Spleen (tissue), 11 donors: Measurements from ENCODE around the gene SNRNP70. TPM values are rescaled to one million over a fixed set of nuclear protein-coding genes. Genes with fewer than 3 reads are reported as not detected.

ENCODE experiments used
- DNase-seq: peaks from one replicate; pipeline ENCODE4 v3.0.0-alpha.2; 2020
- H3K27ac ChIP-seq, 8 donors: fragments of 200-600 bp; sonication (generic) in 7 of 8; 1 replicate in 4 of 8; 2 replicates in 4 of 8; pipeline versions ENCODE4 v1.5.0 to v1.8.0; 2016 to 2021; ENCODE audit warnings: inconsistent platforms in 4 of 8, mild to moderate bottlenecking in 4 of 8, moderate library complexity in 1 of 8
- H3K27me3 ChIP-seq, 7 donors: fragments of 200-600 bp; sonication (generic) in 6 of 7; replicated peaks in 1 of 7; 1 replicate in 4 of 7; 2 replicates in 3 of 7; pipeline versions ENCODE4 v1.5.0 to v1.8.0; 2016 to 2021; ENCODE audit warnings: inconsistent platforms in 3 of 7, mild to moderate bottlenecking in 1 of 7
- H3K36me3 ChIP-seq, 6 donors: fragments of 200-600 bp; sonication (generic) in 5 of 6; 1 replicate in 4 of 6; 2 replicates in 2 of 6; pipeline versions ENCODE4 v1.5.0 to v1.8.0; 2016 to 2021; ENCODE audit warnings: inconsistent platforms in 2 of 6
- H3K4me1 ChIP-seq, 6 donors: fragments of 200-600 bp; sonication (generic) in 5 of 6; 1 replicate in 3 of 6; 2 replicates in 3 of 6; pipeline versions ENCODE4 v1.5.0 to v1.8.0; 2016 to 2021; ENCODE audit warnings: inconsistent platforms in 3 of 6
- H3K4me3 ChIP-seq, 8 donors: fragments of 200-600 bp; sonication (generic) in 7 of 8; 1 replicate in 4 of 8; 2 replicates in 4 of 8; pipeline versions ENCODE4 v1.5.0 to v1.8.0; 2016 to 2021; ENCODE audit warnings: inconsistent platforms in 4 of 8, mild to moderate bottlenecking in 4 of 8, moderate library complexity in 2 of 8
- H3K9me3 ChIP-seq, 8 donors: fragments of 200-600 bp; sonication (generic) in 7 of 8; 1 replicate in 4 of 8; 2 replicates in 4 of 8; pipeline versions ENCODE4 v1.5.0 to v1.8.0; 2016 to 2021; ENCODE audit warnings: inconsistent platforms in 4 of 8
- CTCF ChIP-seq, 11 experiments: fragments of 200-600 bp in 7 of 11; fragments of 450-650 bp in 4 of 11; sonication (generic) in 4 of 11; IDR thresholded peaks in 8 of 11; conservative IDR thresholded peaks in 3 of 11; 1 replicate in 7 of 11; 2 replicates in 4 of 11; pipeline versions ENCODE4 v1.4.0 to v1.8.0; 2016 to 2021; ENCODE audit warnings: antibody characterized with exemption in 11 of 11, inconsistent platforms in 4 of 11, mild to moderate bottlenecking in 1 of 11
- POLR2A ChIP-seq, 3 donors: fragments of 450-650 bp; IDR thresholded peaks; one replicate each; pipeline ENCODE4 v1.5.1; 2017; ENCODE audit warnings: antibody characterized with exemption in 3 of 3, mild to moderate bottlenecking in 1 of 3
- POLR2AphosphoS5 ChIP-seq, 3 donors: sonication (generic); formaldehyde crosslinking; IDR thresholded peaks; one replicate each; pipeline ENCODE4 v1.5.1; 2017; ENCODE audit warnings: antibody characterized with exemption in 3 of 3
- WGBS, 5 donors: extraction: QIAGEN DNeasy Blood & Tissue Kit in 3 of 5; methylation state at CpG; one replicate each; pipeline versions ENCODE4 v1.1.5 to v1.1.7; 2013 to 2018; 5-methylcytosine and 5-hydroxymethylcytosine counted together
- intact Hi-C: fragments of 100-400 bp; cut with DNase I; formaldehyde crosslinking; loops from one replicate; pipeline ENCODE4 v1.15.0; 2023; ENCODE audit warnings: low total_unique reads
- polyA plus RNA-seq, 3 donors: library from polyadenylated mRNA; stranded (reverse); fragments of 200-250 nt; gene quantifications; one replicate each; pipeline ENCODE4 v1.2.1, GENCODE V29; 2013
- total RNA-seq, 7 donors: library from RNA; depleted of rRNA in 3 of 7; stranded (reverse); fragments of >200 nt in 3 of 7; fragmentation: NEBNext Ultra II Directional in 4 of 7; extraction: Animal tissue kit (Norgen Biotek cat#: 25700) in 4 of 7; gene quantifications; one replicate each; pipeline versions ENCODE4 v1.1.0 to v1.2.1, GENCODE V29; 2016 to 2021
- donor health status: healthy with polysubstance abuse.
- donor health status: DM: no; HTN: no; CAD: no; lungs with moderate emphysema.
- donor health status: DM: no; HTN: no; CAD: no.
- donor health status: Bipolar disorder and iron deficiency.
- donor health status: healthy.
- donor health status: DM: no; HTN: no; CAD: no.
- donor health status: DM: yes; HTN: yes; CAD: no.

Gene SNRNP70
- total and polyA plus RNA-seq, 10 donors = 198 to 559 (median 272) TPM

- peak overlapping the region in 6 of 8 donors; percentile 15 to 62 (median 60) for H3K27ac ChIP-seq
- no peaks in the 10 kb centered on the region for H3K36me3 ChIP-seq
- no peak for DNase-seq
- TF ChIP-seq POLR2AphosphoS5 (IDR thresholded peaks at IDR 0.05) = peak; percentile 26 to 72 (median 64)
- no peak for TF ChIP-seq POLR2A (IDR thresholded peaks at IDR 0.05)
- H3K9me3 ChIP-seq = no peaks in the 10 kb centered on the region
- WGBS, 5 donors = 75 to 94% (median 79%) methylated on average over 6 to 10 of the region's 10 CpGs
- intact Hi-C loops = no loop called here
- peaks cover 0 to 29% (median 14%) of the 10 kb centered on the region in 6 donors for H3K4me1 ChIP-seq
- H3K4me3 ChIP-seq = no peak overlapping the region
- peaks cover 0 to 45% (median 20%) of the 10 kb centered on the region in 7 donors for H3K27me3 ChIP-seq
Observed at GRCh38 chr19:49136771-49137171, 51.5 kb downstream of the SNRNP70 start.

GRCh38 chr19:49140951-49141350, 55.7 kb downstream of the SNRNP70 start:
- Histone ChIP-seq H3K4me3 (no peak overlapping the region), H3K9me3 (no peaks in the 10 kb centered on the region), H3K36me3 (no peaks in the 10 kb centered on the region), H3K27me3 (peaks cover 0 to 52% (median 14%) of the 10 kb centered on the region in 7 donors), H3K4me1 (peaks cover 0 to 33% (median 14%) of the 10 kb centered on the region in 6 donors), H3K27ac (no peak overlapping the region)
- no peak for TF ChIP-seq CTCF (IDR thresholded peaks at IDR 0.05 in 8 of 11, conservative IDR thresholded peaks at IDR 0.05 in 3 of 11)
- TF ChIP-seq POLR2AphosphoS5 (IDR thresholded peaks at IDR 0.05) = no peak
- no peak for TF ChIP-seq POLR2A (IDR thresholded peaks at IDR 0.05)
- no peak for DNase-seq
- intact Hi-C loops = loop anchor here (10.0 kb wide), 1 partner anchor 46 kb away; no protein-coding TSS in a partner anchor
- WGBS, 5 donors = 72 to 88% (median 80%) methylated on average over 7 of the region's 7 CpGs

- Histone ChIP-seq H3K36me3 (no peaks in the 10 kb centered on the region), H3K9me3 (no peaks in the 10 kb centered on the region), H3K27ac (no peak overlapping the region), H3K4me3 (no peak overlapping the region), H3K27me3 (peaks cover 0 to 54% (median 17%) of the 10 kb centered on the region in 7 donors), H3K4me1 (peaks cover 0 to 35% (median 17%) of the 10 kb centered on the region in 6 donors)
- intact Hi-C loops = loop anchor here (10.0 kb wide), 1 partner anchor 47 kb away; no protein-coding TSS in a partner anchor
- no peak for DNase-seq
- WGBS, 5 donors = 70 to 84% (median 75%) methylated on average over 6 of the region's 6 CpGs
- no peak for TF ChIP-seq POLR2AphosphoS5 (IDR thresholded peaks at IDR 0.05)
- no peak for TF ChIP-seq POLR2A (IDR thresholded peaks at IDR 0.05)
- no peak for TF ChIP-seq CTCF (IDR thresholded peaks at IDR 0.05 in 8 of 11, conservative IDR thresholded peaks at IDR 0.05 in 3 of 11)
Observed at GRCh38 chr19:49141352-49141751, 56.1 kb downstream of the SNRNP70 start.

- Histone ChIP-seq H3K36me3 (no peaks in the 10 kb centered on the region), H3K27ac (no peak overlapping the region), H3K4me1 (peaks cover 0 to 28% (median 18%) of the 10 kb centered on the region in 6 donors), H3K27me3 (peaks cover 0 to 60% (median 17%) of the 10 kb centered on the region in 7 donors), H3K4me3 (peak overlapping the region in 7 of 8 donors; percentile 16 to 63 (median 22)), H3K9me3 (no peaks in the 10 kb centered on the region)
- TF ChIP-seq CTCF (IDR thresholded peaks at IDR 0.05 in 8 of 11, conservative IDR thresholded peaks at IDR 0.05 in 3 of 11) (no peak), POLR2AphosphoS5 (IDR thresholded peaks at IDR 0.05) (peak in 2 of 3 donors; percentile 53 to 56)
- 4 to 7% (median 5%) methylated on average over 21 of the region's 21 CpGs for WGBS, 5 donors
- peak; percentile 88 for DNase-seq
- intact Hi-C loops = loop anchor here (10.0 kb wide), 1 partner anchor 48 kb away; no protein-coding TSS in a partner anchor
Observed at GRCh38 chr19:49142866-49143335, 57.6 kb downstream of the SNRNP70 start.
